ENCODE measurements around the gene ZNF618.

DNA sequence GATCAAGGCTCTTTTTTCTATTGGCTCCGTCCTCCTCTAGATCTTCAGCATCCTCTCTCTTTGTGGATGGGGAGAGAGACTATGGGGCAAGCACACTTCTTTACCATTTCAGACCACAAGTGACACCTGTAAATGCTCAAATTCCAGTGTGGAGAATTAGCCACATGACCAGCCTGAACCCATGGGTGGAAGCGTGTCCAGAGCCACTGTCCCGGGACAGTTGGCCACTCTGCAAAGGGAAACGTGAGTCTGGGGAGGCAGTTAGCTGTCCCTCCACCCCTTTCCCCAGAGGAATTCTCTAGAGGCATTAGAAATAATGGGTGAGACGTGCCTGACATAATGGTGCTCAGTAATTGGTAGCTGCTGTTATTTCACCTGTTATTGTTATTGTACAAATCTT lies 161.1 kb downstream of the ZNF618 start:
- no peak for TF ChIP-seq EZH2 (IDR thresholded peaks at IDR 0.05; ENCODE audit: insufficient read depth, poor library complexity, severe bottlenecking)
- TF ChIP-seq EZH2phosphoT487 (IDR thresholded peaks at IDR 0.05; ENCODE audit: insufficient read depth, low read depth) = no peak
